GM19372 (cell line): ENCODE measurements around the gene PCP4.

Source experiments
- ATAC-seq: cut with Tn5 transposase; IDR thresholded peaks from one replicate; pipeline ENCODE4 v1.9.1; 2021; ENCODE audit warnings: mild to moderate bottlenecking, low read depth, moderate library complexity; ENCODE audit not compliant: unreplicated experiment

The PCP4 gene

GRCh38 chr21:39968010-39968409 lies 100.8 kb downstream of the PCP4 start:
- ATAC-seq = no peak

GRCh38 chr21:39969691-39970364 lies 102.6 kb downstream of the PCP4 start:
- ATAC-seq = no peak

- ATAC-seq = no peak
Observed at GRCh38 chr21:39971956-39972355, 104.7 kb downstream of the PCP4 start.

- no peak for ATAC-seq
Observed at GRCh38 chr21:39972471-39972870, 105.2 kb downstream of the PCP4 start.

GRCh38 chr21:39972976-39973770 lies 105.9 kb downstream of the PCP4 start:
- ATAC-seq = no peak

- no peak for ATAC-seq
Observed at GRCh38 chr21:39976800-39977199, 109.6 kb downstream of the PCP4 start.
